GM13977 (cell line): Measurements from ENCODE around the gene PPP2R2B.

Experiments used
- DNase-seq: peaks from one replicate; pipeline ENCODE4 v3.0.0; 2012; ENCODE audit warnings: low spot score
- CTCF ChIP-seq: IDR thresholded peaks from 2 replicates; pipeline ENCODE4 v1.5.1; 2012; ENCODE audit warnings: mild to moderate bottlenecking, control low read depth; ENCODE audit not compliant: insufficient read depth; ENCODE audit errors: extremely low read depth, missing control alignments
- in situ Hi-C: fragments of 300-500 bp; cut with MboI; formaldehyde crosslinking; loops from one replicate; pipeline ENCODE4 v1.12.0; 2022; ENCODE audit warnings: low sequenced_read_pairs, low pct_unique_long_range_greater_than_20kb, mixed read lengths, inconsistent platforms; ENCODE audit not compliant: unreplicated experiment

Gene PPP2R2B

GRCh38 chr5:146653560-146653959, 225.0 kb downstream of the PPP2R2B start:
- TF ChIP-seq CTCF, result no peak
- no peak for DNase-seq
- in situ Hi-C loops, result loop anchor here (25.0 kb wide), 1 partner anchor 309 kb away; no protein-coding TSS in a partner anchor

GRCh38 chr5:146652547-146652946, 226.0 kb downstream of the PPP2R2B start:
- in situ Hi-C loops, result loop anchor here (25.0 kb wide), 1 partner anchor 310 kb away; no protein-coding TSS in a partner anchor

GRCh38 chr5:146647656-146648199, 230.8 kb downstream of the PPP2R2B start:
- no peak for TF ChIP-seq CTCF
- in situ Hi-C loops, result no loop called here
- DNase-seq, result no peak

More at GRCh38 chr5:146652547-146652946, 226.0 kb downstream of the PPP2R2B start:
- TF ChIP-seq CTCF, result no peak
- no peak for DNase-seq

- TF ChIP-seq CTCF, result no peak
- in situ Hi-C loops, result no loop called here
- no peak for DNase-seq
These were observed 232.1 kb downstream of the PPP2R2B start for GRCh38 chr5:146646441-146646840.

GRCh38 chr5:146645342-146645741, 233.2 kb downstream of the PPP2R2B start:
- TF ChIP-seq CTCF, result no peak

GRCh38 chr5:146644831-146645230, 233.7 kb downstream of the PPP2R2B start:
- no peak for TF ChIP-seq CTCF
- no peak for DNase-seq
- in situ Hi-C loops, result no loop called here

More at GRCh38 chr5:146645342-146645741, 233.2 kb downstream of the PPP2R2B start:
- in situ Hi-C loops, result no loop called here
- no peak for DNase-seq
